Measurements from ENCODE around the gene NCS1.

Gene NCS1

GRCh38 chr9:130172161-130172857 is at the start of gene NCS1:
Gene NCS1 (plus strand): TSS chr9:130172404. CDS start chr9:130172664, 260 bp downstream.
- DNase-seq (ENCODE audit: low spot score): peak; percentile 68

DNA sequence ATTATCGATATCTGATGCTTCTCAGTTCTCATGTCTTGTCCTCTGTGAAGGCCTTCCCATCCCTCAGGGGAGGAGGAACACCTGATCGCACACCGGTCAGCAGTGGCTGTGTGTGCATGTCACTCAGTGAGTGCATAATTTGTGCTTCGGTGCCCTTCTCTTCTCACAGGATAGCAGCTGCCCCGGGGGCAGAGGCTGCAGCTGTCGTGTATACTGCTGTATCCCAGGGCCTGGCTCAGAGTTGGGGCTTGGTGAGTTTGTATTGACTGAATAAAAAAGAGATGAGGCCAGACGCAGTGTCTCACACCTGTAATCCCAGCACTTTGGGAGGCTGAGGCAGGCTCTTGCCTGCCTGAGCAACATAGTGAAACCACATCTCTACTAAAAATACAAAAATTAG is 49.7 kb upstream of the NCS1 start:
- no peak for DNase-seq (ENCODE audit: low spot score)

DNA sequence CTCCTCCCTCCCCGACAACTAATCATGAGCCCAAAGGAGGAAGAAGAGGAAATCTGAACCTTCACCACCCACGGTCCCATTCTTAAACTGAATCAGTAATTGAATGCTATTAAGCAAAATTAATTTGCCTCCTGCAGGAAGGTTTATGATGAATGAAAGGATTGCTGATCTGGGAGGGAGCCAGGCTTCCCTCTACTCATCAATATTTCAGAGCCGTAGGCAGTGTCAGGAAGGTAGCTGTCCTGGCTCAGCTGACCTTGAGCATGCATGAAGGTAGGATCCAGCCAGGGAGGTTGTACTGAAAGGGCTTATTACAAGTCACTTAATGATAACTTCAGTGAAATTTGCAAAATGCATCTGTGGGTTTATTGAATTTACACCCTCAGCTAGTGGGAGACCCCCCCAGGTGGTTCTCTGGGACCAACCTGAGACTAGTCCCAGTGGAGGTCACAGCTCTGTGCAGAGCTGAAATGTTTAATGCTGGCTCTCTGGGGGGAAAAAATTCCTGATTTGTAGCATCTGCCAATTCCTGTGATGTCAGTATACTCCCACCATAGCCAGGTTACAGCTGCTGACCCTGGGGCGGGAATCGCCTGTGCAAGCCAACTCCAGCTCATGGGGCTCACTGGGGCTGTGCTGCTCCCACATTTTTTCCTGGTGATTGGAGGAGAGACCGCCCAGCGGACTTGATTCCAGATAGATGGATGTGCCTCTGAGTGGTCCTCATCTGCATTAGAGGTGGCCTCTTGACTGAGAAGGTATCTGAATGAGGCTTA is 47.9 kb upstream of the NCS1 start:
- no peak for DNase-seq (ENCODE audit: low spot score)

- DNase-seq (ENCODE audit: low spot score): no peak
These were observed 45.3 kb upstream of the NCS1 start for GRCh38 chr9:130126721-130127433.

- no peak for DNase-seq (ENCODE audit: low spot score)
These were observed 44.0 kb upstream of the NCS1 start for GRCh38 chr9:130128251-130128650.

GRCh38 chr9:130128733-130129431 is 43.3 kb upstream of the NCS1 start:
- peak; percentile 80 for DNase-seq (ENCODE audit: low spot score)

DNA sequence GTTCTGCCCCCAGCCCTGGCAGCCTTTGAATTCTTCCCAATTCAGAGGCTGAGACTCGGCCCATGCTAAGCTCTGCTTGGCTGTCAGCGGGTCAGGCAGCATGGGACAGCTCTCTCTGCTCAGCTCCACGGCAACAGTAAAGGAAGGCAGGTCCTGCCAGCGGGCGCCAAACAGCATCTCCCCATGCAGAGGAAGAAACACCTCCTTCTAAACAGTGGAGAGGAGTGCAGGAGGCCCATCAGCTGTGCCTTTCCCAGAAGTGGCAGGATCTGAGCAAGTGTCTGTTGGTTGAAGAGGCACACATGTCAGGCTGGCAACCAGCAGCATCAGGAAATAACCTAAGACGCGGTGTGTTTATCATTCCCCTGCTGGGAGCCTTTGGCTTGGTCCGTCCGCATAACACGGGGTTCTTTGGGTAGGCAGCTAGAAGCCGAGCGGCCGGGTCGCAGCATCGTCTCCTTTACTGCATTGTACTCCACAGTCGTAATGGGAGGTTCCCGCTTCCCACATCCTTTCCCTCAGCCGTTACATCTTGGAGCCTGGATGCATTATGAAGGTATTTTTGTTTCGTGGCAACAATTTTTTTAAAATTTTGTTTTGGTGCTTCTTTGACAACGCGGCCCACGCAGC is 42.7 kb upstream of the NCS1 start:
- peak; percentile 80 for DNase-seq (ENCODE audit: low spot score)

DNA sequence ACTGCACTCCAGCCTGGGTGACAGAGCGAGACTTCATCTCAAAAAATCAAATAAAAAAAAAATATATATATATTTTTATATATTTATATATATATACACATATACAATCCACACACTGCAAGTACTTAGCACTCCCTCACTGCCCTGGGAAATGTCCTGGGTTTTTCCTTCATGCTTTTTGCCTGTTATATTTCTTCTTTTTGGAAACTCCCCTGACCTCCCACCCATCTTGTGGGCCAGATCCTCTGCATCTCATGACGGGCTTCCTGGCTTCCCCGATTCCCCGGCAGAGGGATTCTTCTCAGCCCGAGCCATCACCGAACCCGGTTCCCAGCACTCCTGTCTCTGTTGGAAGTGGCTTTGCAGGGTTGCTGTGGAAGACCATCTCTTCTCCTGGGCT is 39.5 kb upstream of the NCS1 start:
- DNase-seq (ENCODE audit: low spot score): no peak

DNA sequence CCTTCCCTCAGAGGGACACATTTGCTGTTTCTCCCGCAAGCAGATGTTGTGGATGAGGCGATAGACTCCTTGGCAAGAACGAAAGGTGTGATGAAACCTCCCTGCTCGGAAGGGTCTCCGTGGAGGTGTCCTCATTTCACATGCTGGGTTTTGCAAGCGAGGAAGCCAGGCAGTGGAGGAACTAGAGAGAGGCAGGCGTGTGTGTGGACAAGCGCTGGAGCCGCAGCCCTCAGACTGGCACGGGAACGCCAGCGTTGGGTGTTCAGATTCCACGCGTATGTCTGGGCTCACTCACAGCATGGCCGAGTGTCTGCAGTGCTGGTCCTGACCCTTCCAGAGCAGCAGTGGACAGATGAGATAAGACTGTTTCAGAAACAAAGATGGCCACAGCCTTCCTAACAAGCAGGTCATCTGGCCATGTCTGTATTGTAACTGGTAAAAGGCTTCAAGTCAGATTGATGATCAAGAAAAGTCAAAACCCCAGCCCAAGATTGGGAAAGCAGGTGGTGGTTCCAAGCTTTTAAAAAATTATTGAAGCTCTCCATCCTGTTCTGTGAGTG is 35.0 kb upstream of the NCS1 start:
- no peak for DNase-seq (ENCODE audit: low spot score)

DNA sequence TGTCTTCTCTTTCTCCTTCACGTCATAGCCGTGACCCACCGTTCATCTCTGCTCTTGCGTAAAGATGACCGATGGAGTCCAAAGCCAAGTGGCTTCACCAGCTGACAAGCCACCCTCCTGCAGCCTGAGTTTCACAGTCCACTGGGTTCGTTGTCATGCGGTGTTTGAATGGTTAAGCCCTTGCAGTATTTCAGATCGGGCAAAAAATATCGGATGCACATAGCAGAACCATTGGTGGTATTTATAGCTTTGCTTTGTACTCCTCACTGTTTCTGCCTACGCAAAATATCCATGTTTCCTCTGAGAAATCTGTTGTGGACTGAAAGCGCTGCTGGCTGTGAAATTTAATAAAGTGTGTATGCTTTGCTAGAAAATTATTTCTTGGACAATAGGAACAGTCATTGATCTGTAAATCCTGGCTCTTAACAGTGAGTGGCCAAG is 34.5 kb upstream of the NCS1 start:
- DNase-seq (ENCODE audit: low spot score): peak; percentile 44

GRCh38 chr9:130138171-130138653 is 34.0 kb upstream of the NCS1 start:
- peak; percentile 53 for DNase-seq (ENCODE audit: low spot score)

GRCh38 chr9:130138791-130139190 is 33.4 kb upstream of the NCS1 start:
- peak; percentile 56 for DNase-seq (ENCODE audit: low spot score)

GRCh38 chr9:130139251-130139650 is 33.0 kb upstream of the NCS1 start:
- no peak for DNase-seq (ENCODE audit: low spot score)

DNA sequence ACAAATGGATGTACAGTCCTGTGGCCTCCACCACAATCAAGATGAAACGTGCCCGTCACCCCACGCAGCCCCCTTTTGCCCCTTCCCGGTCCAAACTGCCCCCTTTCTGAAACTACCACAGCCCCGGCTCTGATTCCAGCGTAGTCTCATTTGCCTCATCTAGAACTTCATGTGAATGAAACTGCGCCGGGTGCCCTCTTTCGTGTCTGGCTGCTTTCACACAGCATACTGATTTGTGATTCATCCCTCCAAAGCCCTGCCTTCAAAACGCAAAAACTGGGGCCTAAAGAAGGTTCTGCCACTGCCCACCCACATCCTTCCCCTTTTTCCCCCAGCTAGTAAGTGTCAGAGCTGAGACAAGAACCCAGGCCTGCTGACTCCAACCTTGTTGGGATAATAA is 31.5 kb upstream of the NCS1 start:
- DNase-seq (ENCODE audit: low spot score): no peak

GRCh38 chr9:130142056-130142455 is 30.1 kb upstream of the NCS1 start:
- DNase-seq (ENCODE audit: low spot score): no peak

DNA sequence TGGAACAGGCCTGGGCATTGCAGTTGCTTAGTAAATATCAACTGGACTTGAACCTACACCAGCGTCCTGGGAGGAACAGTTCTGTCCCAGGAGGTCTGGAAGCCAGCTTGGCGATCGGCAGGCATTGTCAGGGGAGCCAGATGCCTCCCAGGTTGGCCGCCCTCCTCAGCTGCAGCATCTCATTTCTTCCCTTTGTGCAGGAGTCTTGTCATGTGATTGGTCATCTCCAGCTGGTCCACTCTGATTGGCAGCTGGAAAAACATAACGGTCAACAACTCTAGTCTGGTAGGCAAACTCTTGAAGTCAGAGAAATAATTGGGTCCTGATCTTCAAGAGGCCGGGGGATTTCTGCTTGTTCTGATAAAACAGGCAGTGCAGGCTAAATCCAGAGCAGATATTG is 29.6 kb upstream of the NCS1 start:
- DNase-seq (ENCODE audit: low spot score): no peak

GRCh38 chr9:130143279-130143893 is 28.8 kb upstream of the NCS1 start:
- DNase-seq (ENCODE audit: low spot score): no peak

DNA sequence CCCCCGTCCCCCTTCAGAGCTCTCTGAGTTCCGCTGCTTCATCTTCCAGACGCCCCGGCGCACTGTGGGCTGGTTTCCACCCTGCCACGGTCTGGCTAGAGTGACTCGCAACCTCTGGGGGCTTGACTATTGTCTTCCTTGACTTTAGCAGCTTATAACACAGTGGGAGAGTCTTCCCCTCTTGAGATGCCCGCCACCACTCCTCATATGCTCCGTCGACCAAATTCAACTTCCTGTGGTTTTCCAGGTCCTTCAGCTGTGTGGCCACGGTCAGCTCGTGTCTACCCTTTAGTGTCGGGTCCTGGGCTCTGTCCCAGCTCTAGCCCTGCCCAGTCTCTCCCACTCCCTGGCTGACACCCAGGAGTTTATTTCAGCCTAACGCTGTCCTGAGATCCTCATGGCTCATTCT is 28.2 kb upstream of the NCS1 start:
- no peak for DNase-seq (ENCODE audit: low spot score)

DNA sequence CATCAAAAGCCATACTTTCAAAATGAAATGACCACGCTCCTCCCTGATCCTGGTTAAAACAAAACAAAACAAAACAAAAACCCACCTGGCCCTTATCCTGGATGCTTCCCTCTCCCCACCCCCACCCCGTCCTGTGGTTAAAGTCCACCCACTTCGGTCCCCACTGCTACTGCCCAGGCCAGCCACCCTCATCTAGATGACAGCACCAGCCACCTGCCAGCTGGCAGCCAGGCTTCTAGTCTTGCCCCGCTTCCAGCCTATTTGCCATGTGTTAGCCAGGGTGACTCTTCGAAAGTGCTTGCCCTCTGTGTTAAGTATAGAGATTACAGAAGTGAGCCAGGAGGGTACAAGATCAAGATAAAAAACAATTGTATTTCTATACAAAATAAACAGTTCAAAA is 27.5 kb upstream of the NCS1 start:
- DNase-seq (ENCODE audit: low spot score): no peak

DNA sequence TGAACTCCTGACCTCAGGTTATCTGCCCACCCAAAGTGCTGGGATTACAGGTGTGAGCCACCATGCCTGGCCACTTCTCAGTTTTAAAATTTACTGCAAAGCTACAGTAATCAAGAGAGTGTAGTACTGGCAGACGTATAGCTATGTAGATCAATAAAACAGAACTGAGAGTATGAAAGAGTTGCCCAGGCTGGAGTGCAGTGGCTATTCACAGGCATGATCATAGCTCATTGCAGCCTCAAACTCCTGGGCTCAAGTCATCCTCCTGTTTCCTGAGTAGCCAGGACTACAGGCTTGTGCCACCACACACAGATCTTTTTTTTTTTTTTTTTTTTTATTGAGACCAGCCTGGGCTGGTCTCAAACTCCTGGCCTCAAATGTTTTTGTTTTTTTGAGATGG is 26.5 kb upstream of the NCS1 start:
- DNase-seq (ENCODE audit: low spot score): no peak

DNA sequence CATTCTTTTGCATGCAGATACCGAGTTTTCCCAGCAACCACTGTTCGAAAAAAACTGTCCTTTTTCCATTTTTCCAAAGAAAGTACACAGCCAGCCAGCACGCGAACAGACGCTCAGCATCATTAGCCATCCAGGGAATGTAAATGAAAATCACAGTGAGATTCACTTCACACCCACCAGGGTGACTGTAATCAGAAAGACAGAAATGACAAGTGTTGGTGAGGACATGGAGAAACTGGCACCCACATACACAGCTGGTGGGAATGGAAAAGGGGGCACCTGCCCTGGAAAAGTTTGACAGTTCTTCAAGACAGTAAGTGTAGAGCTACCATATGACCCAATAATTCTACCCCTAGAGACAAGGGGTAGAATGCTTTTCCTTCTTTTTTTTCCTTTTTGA is 25.0 kb upstream of the NCS1 start:
- no peak for DNase-seq (ENCODE audit: low spot score)
